HEK293T (cell line): ENCODE measurements around the gene ITSN1.

Source experiments
- FOXK2 ChIP-seq: fragments of 450-650 bp; IDR thresholded peaks from 2 replicates; pipeline ENCODE4 v1.6.1; 2016; ENCODE audit warnings: mild to moderate bottlenecking
- FOXM1 ChIP-seq: fragments of 450-650 bp; IDR thresholded peaks from 2 replicates; pipeline ENCODE4 v1.6.1; 2017; ENCODE audit warnings: mild to moderate bottlenecking, borderline replicate concordance
- ZNF384 ChIP-seq: fragments of 450-650 bp; IDR thresholded peaks from 2 replicates; pipeline ENCODE4 v1.6.1; 2016

GRCh38 chr21:33816174-33816573, 173.9 kb downstream of the ITSN1 start:
- TF ChIP-seq ZNF384 (no peak), FOXM1 (no peak), FOXK2 (no peak)
